ENCODE measurements around the gene ACOT8. TPM values are rescaled to one million over a fixed set of nuclear protein-coding genes. Genes with fewer than 3 reads are reported as not detected.

Gene ACOT8
- total and polyA plus RNA-seq, 2 donors (not counting 1 experiment from before 2014, with no cell fraction given) = 32.4 to 64.7 TPM

DNA sequence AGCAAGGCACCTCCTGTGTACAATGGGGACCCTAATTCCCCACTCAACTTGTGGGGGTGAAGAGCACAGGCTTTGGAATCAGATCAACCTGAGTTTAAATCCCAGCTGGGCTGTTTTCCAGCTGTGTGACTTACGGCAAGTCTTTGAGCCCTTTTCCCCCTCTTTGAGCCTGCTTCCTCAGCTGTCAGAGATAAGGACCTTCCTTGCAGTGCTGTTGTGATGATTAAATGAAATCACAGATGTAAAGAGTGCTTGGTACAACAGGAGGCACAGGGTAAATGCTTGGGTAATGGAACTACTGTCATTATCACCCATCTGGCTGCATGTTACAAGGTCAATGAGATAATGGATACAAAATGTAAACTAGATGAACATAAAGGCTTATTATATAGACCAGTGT is 20.4 kb downstream of the ACOT8 start:
- ATAC-seq (ENCODE audit: low read depth) (no peak), DNase-seq (no peak)
- ChIA-PET CTCF (no interaction called here), POLR2A (interaction anchor here (0.6 kb wide), 1 partner anchor 22 kb away, joined by 3 read pairs; no protein-coding TSS in a partner anchor)
- Histone ChIP-seq H3K27me3 (replicated peaks in 1 of 4; ENCODE audit: control extremely low read depth in 1 of 4, control insufficient read depth in 3 of 4, insufficient read depth in 4 of 4, low read length in 3 of 4) (no peaks in the 10 kb centered on the region), H2AFZ (ENCODE audit: insufficient read depth, low read depth, low read length, poor library complexity, severe bottlenecking) (no peak overlapping the region), H3K36me3 (replicated peaks in 1 of 2; ENCODE audit: control extremely low read depth in 1 of 2, control insufficient read depth in 1 of 2, extremely low read depth in 1 of 2, insufficient read depth in 2 of 2, low read length in 1 of 2) (peaks cover 0 to 8% of the 10 kb centered on the region in 2 experiments), H3K9ac (ENCODE audit: low read length) (no peak overlapping the region), H3K79me2 (ENCODE audit: control insufficient read depth, insufficient read depth, low read length) (no peaks in the 10 kb centered on the region), H4K20me1 (ENCODE audit: control insufficient read depth, insufficient read depth, low read length, poor library complexity, severe bottlenecking) (no peaks in the 10 kb centered on the region), H3K4me3 (ENCODE audit: control extremely low read depth in 1 of 5, extremely low read depth in 1 of 5, insufficient read depth in 1 of 5, low read depth in 2 of 5, low read length in 4 of 5) (no peak overlapping the region), H3K27ac (ENCODE audit: low read length in 2 of 2) (no peak overlapping the region), H3K4me2 (replicated peaks; ENCODE audit: low read depth, low read length, poor library complexity, severe bottlenecking) (no peak overlapping the region), H3K9me3 (ENCODE audit: control extremely low read depth in 1 of 3, control insufficient read depth in 2 of 3, insufficient read depth in 1 of 3, low read length in 2 of 3) (no peaks in the 10 kb centered on the region), H3K4me1 (ENCODE audit: control insufficient read depth in 2 of 2, insufficient read depth in 2 of 2, low read length in 2 of 2) (peaks cover 9 to 25% of the 10 kb centered on the region in 2 donors)
- no peak overlapping the region for H3K4me3 Mint-ChIP-seq
- H3K9me3 Mint-ChIP-seq (ENCODE audit: insufficient read depth) = no peaks in the 10 kb centered on the region
- peaks cover 18% of the 10 kb centered on the region for H3K4me1 Mint-ChIP-seq
- intact Hi-C loops (cut with micrococcal nuclease) = no loop called here
- H3K27me3 Mint-ChIP-seq = no peaks in the 10 kb centered on the region
- no CpG with 5 or more reads among the region's 1 CpG for WGBS (ENCODE audit: insufficient coverage)
- no peak overlapping the region for H3K27ac Mint-ChIP-seq
- no peak for TF ChIP-seq EZH2 (IDR thresholded peaks at IDR 0.05; ENCODE audit: borderline replicate concordance, insufficient read depth, low read depth, low read length, poor library complexity, severe bottlenecking)
- TF ChIP-seq, protein P1, sequence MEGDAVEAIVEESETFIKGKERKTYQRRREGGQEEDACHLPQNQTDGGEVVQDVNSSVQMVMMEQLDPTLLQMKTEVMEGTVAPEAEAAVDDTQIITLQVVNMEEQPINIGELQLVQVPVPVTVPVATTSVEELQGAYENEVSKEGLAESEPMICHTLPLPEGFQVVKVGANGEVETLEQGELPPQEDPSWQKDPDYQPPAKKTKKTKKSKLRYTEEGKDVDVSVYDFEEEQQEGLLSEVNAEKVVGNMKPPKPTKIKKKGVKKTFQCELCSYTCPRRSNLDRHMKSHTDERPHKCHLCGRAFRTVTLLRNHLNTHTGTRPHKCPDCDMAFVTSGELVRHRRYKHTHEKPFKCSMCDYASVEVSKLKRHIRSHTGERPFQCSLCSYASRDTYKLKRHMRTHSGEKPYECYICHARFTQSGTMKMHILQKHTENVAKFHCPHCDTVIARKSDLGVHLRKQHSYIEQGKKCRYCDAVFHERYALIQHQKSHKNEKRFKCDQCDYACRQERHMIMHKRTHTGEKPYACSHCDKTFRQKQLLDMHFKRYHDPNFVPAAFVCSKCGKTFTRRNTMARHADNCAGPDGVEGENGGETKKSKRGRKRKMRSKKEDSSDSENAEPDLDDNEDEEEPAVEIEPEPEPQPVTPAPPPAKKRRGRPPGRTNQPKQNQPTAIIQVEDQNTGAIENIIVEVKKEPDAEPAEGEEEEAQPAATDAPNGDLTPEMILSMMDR (IDR thresholded peaks at IDR 0.05) = no peak

DNA sequence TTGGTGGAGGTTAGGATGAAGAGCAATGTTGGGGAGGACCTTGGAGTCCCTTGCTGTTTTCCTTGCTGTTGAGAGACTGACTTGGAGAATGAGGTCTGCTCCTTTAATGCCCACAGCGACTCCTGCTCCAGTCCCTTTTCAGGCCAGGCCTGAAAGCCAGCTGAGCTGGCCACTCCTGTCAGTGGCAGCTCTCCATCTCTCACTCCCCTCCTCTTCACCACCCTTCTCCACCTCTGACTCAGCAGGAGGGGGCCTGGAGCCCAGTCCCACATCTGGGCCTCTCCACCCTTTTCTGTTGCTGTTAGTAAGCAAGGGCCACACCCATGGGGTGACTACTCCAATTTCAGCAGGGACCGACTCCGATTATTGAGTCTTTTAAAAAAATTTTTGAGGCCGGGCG is 21.4 kb downstream of the ACOT8 start:
- H4K20me1 ChIP-seq (ENCODE audit: control insufficient read depth, insufficient read depth, low read length, poor library complexity, severe bottlenecking) = no peaks in the 10 kb centered on the region
- no peak overlapping the region for H3K27ac ChIP-seq (ENCODE audit: low read length in 2 of 2)
- Mint-ChIP-seq H3K4me1 (peaks cover 12% of the 10 kb centered on the region), H3K9me3 (ENCODE audit: insufficient read depth) (no peaks in the 10 kb centered on the region), H3K4me3 (peak overlapping the region; percentile 83), H3K27ac (no peak overlapping the region), H3K27me3 (no peaks in the 10 kb centered on the region)
- H3K27me3 ChIP-seq (replicated peaks in 1 of 4; ENCODE audit: control extremely low read depth in 1 of 4, control insufficient read depth in 3 of 4, insufficient read depth in 4 of 4, low read length in 3 of 4) = no peaks in the 10 kb centered on the region
- ChIA-PET POLR2A (no interaction called here), CTCF (no interaction called here)
- no peak overlapping the region for H2AFZ ChIP-seq (ENCODE audit: insufficient read depth, low read depth, low read length, poor library complexity, severe bottlenecking)
- H3K4me3 ChIP-seq (ENCODE audit: control extremely low read depth in 1 of 5, extremely low read depth in 1 of 5, insufficient read depth in 1 of 5, low read depth in 2 of 5, low read length in 4 of 5) = no peak overlapping the region
- intact Hi-C loops (cut with micrococcal nuclease) = no loop called here
- H3K4me2 ChIP-seq (replicated peaks; ENCODE audit: low read depth, low read length, poor library complexity, severe bottlenecking) = no peak overlapping the region
- no peak for TF ChIP-seq EZH2 (IDR thresholded peaks at IDR 0.05; ENCODE audit: borderline replicate concordance, insufficient read depth, low read depth, low read length, poor library complexity, severe bottlenecking)
- TF ChIP-seq, protein P1 (IDR thresholded peaks at IDR 0.05) = no peak
- no peaks in the 10 kb centered on the region for H3K36me3 ChIP-seq (replicated peaks in 1 of 2; ENCODE audit: control extremely low read depth in 1 of 2, control insufficient read depth in 1 of 2, extremely low read depth in 1 of 2, insufficient read depth in 2 of 2, low read length in 1 of 2)
- no peaks in the 10 kb centered on the region for H3K79me2 ChIP-seq (ENCODE audit: control insufficient read depth, insufficient read depth, low read length)
- no peak for DNase-seq
- WGBS (ENCODE audit: insufficient coverage) = 100% methylated on average over 5 of the region's 5 CpGs
- peaks cover 6 to 18% of the 10 kb centered on the region in 2 donors for H3K4me1 ChIP-seq (ENCODE audit: control insufficient read depth in 2 of 2, insufficient read depth in 2 of 2, low read length in 2 of 2)
- no peak for ATAC-seq (ENCODE audit: low read depth)
- H3K9me3 ChIP-seq (ENCODE audit: control extremely low read depth in 1 of 3, control insufficient read depth in 2 of 3, insufficient read depth in 1 of 3, low read length in 2 of 3) = no peaks in the 10 kb centered on the region
- H3K9ac ChIP-seq (ENCODE audit: low read length) = no peak overlapping the region

Measured in B cell (primary cell).